Mucosa of rectum (tissue), 2 donors: Measurements from ENCODE around the gene SRSF3.
"Not testable (repeated sequence)": the region's sequence is repeated elsewhere in the genome, so short reads cannot be mapped to it uniquely, and the experiment has no call there.

Experiments
- H3K27ac ChIP-seq, 2 donors: one replicate each; pipeline ENCODE4 v1.7.0; 2013; ENCODE audit warnings: inconsistent platforms in 2 of 2, low read depth in 2 of 2, low read length in 2 of 2
- H3K27me3 ChIP-seq, 2 donors: one replicate each; pipeline ENCODE4 v1.7.0; 2013; ENCODE audit warnings: low read length in 2 of 2; ENCODE audit not compliant: control insufficient read depth in 2 of 2, insufficient read depth in 2 of 2
- H3K36me3 ChIP-seq, 2 donors: one replicate each; pipeline ENCODE4 v1.7.0; 2013; ENCODE audit warnings: low read length in 2 of 2; ENCODE audit not compliant: control insufficient read depth in 2 of 2, insufficient read depth in 2 of 2
- H3K4me1 ChIP-seq, 2 donors: one replicate each; pipeline ENCODE4 v1.7.0; 2013; ENCODE audit warnings: low read length in 2 of 2, mild to moderate bottlenecking in 1 of 2; ENCODE audit not compliant: control insufficient read depth in 2 of 2, insufficient read depth in 2 of 2
- H3K4me3 ChIP-seq, 2 donors: one replicate each; pipeline ENCODE4 v1.7.0; 2013; ENCODE audit warnings: low read length in 2 of 2
- H3K9ac ChIP-seq, 2 donors: one replicate each; pipeline ENCODE4 v1.7.0; 2013; ENCODE audit warnings: low read length in 2 of 2, low read depth in 1 of 2, mild to moderate bottlenecking in 1 of 2
- H3K9me3 ChIP-seq, 2 donors: one replicate each; pipeline ENCODE4 v1.7.0; 2013; ENCODE audit warnings: low read length in 2 of 2; ENCODE audit not compliant: control insufficient read depth in 2 of 2
- donor health status: healthy.
- donor health status: Normal muscosa, but diverticular disease.

SRSF3 gene

GRCh38 chr6:36610956-36611336, 16.8 kb downstream of the SRSF3 start:
- Histone ChIP-seq H3K4me1 (peaks cover 16 to 30% of the 10 kb centered on the region in 2 donors), H3K27me3 (no peaks in the 10 kb centered on the region), H3K4me3 (no peak overlapping the region), H3K27ac (no peak overlapping the region), H3K9me3 (no peaks in the 10 kb centered on the region), H3K9ac (no peak overlapping the region), H3K36me3 (peaks cover 25 to 43% of the 10 kb centered on the region in 2 donors)

- not testable (repeated sequence) for H3K9ac ChIP-seq, H3K27me3 ChIP-seq, H3K9me3 ChIP-seq, H3K4me3 ChIP-seq, H3K27ac ChIP-seq
- Histone ChIP-seq H3K4me1 (peaks cover 17 to 31% of the 10 kb centered on the region in 2 donors), H3K36me3 (peaks cover 21 to 41% of the 10 kb centered on the region in 2 donors)
These were observed 17.5 kb downstream of the SRSF3 start for GRCh38 chr6:36611679-36612078.

- Histone ChIP-seq H3K36me3 (peaks cover 16 to 37% of the 10 kb centered on the region in 2 donors), H3K27me3 (no peaks in the 10 kb centered on the region), H3K9me3 (no peaks in the 10 kb centered on the region), H3K27ac (no peak overlapping the region), H3K4me3 (no peak overlapping the region), H3K9ac (no peak overlapping the region), H3K4me1 (peaks cover 19 to 36% of the 10 kb centered on the region in 2 donors)
These were observed 18.0 kb downstream of the SRSF3 start for GRCh38 chr6:36612101-36612625.

- Histone ChIP-seq H3K4me1 (peaks cover 17 to 29% of the 10 kb centered on the region in 2 donors), H3K27me3 (no peaks in the 10 kb centered on the region)
These were observed 19.2 kb downstream of the SRSF3 start for GRCh38 chr6:36613200-36613995.

GRCh38 chr6:36615018-36615761, 21.0 kb downstream of the SRSF3 start:
- no peaks in the 10 kb centered on the region for H3K27me3 ChIP-seq
- no peaks in the 10 kb centered on the region for H3K9me3 ChIP-seq
- H3K4me3 ChIP-seq = no peak overlapping the region
- H3K9ac ChIP-seq = no peak overlapping the region
- peaks cover 14 to 16% of the 10 kb centered on the region in 2 donors for H3K4me1 ChIP-seq
- peaks cover 3 to 17% of the 10 kb centered on the region in 2 donors for H3K36me3 ChIP-seq
- no peak overlapping the region for H3K27ac ChIP-seq

More at GRCh38 chr6:36613200-36613995, 19.2 kb downstream of the SRSF3 start:
- no peak overlapping the region for H3K4me3 ChIP-seq
- H3K36me3 ChIP-seq = peaks cover 6 to 27% of the 10 kb centered on the region in 2 donors
- H3K9me3 ChIP-seq = no peaks in the 10 kb centered on the region
- H3K27ac ChIP-seq = no peak overlapping the region
- no peak overlapping the region for H3K9ac ChIP-seq

GRCh38 chr6:36616893-36617521, 22.8 kb downstream of the SRSF3 start:
- Histone ChIP-seq H3K27me3 (no peaks in the 10 kb centered on the region), H3K9me3 (no peaks in the 10 kb centered on the region), H3K4me1 (peaks cover 14 to 20% of the 10 kb centered on the region in 2 donors), H3K27ac (peak overlapping the region; percentile 74 to 82), H3K9ac (peak overlapping the region; percentile 17 to 53), H3K4me3 (no peak overlapping the region), H3K36me3 (peaks cover under 1 to 10% of the 10 kb centered on the region in 2 donors)

- H3K36me3 ChIP-seq = no peaks in the 10 kb centered on the region
- H3K4me1 ChIP-seq = peaks cover 26 to 33% of the 10 kb centered on the region in 2 donors
- H3K27ac ChIP-seq = peak overlapping the region in 1 of 2 donors; percentile 16
- H3K9ac ChIP-seq = no peak overlapping the region
- no peaks in the 10 kb centered on the region for H3K9me3 ChIP-seq
- H3K27me3 ChIP-seq = no peaks in the 10 kb centered on the region
- H3K4me3 ChIP-seq = no peak overlapping the region
These were observed 24.5 kb downstream of the SRSF3 start for GRCh38 chr6:36618366-36619355.

- Histone ChIP-seq H3K27me3 (no peaks in the 10 kb centered on the region), H3K4me3 (no peak overlapping the region), H3K9ac (no peak overlapping the region), H3K9me3 (no peaks in the 10 kb centered on the region), H3K4me1 (peaks cover 41 to 47% of the 10 kb centered on the region in 2 donors), H3K27ac (no peak overlapping the region), H3K36me3 (no peaks in the 10 kb centered on the region)
These were observed 27.3 kb downstream of the SRSF3 start for GRCh38 chr6:36621371-36621855.

- Histone ChIP-seq H3K27me3 (no peaks in the 10 kb centered on the region), H3K4me1 (peaks cover 40 to 41% of the 10 kb centered on the region in 2 donors), H3K27ac (peak overlapping the region; percentile 83 to 88), H3K36me3 (no peaks in the 10 kb centered on the region), H3K9ac (peak overlapping the region; percentile 44 to 60), H3K9me3 (no peaks in the 10 kb centered on the region), H3K4me3 (peak overlapping the region in 1 of 2 donors; percentile 35)
These were observed 28.9 kb downstream of the SRSF3 start for GRCh38 chr6:36622901-36623546.
